Measurements from ENCODE around the gene MUC13.

The MUC13 gene

GRCh38 chr3:124941771-124942170 lies 7.2 kb upstream of the MUC13 start:
- no peak for DNase-seq

- no peak for DNase-seq
Measured at GRCh38 chr3:124939661-124940060, 5.1 kb upstream of the MUC13 start.

- no peak for DNase-seq
Measured at GRCh38 chr3:124938896-124939295, 4.3 kb upstream of the MUC13 start.

GRCh38 chr3:124937049-124937448 lies 2.5 kb upstream of the MUC13 start:
- no peak for DNase-seq

- DNase-seq, result no peak
Measured at GRCh38 chr3:124935794-124936542, 1.4 kb upstream of the MUC13 start.

- DNase-seq, result no peak
Measured at GRCh38 chr3:124935264-124935663, 713 bp upstream of the MUC13 start.

GRCh38 chr3:124928333-124929202 lies 6.0 kb downstream of the MUC13 start:
- peak; percentile 35 for DNase-seq

GRCh38 chr3:124927574-124928045 lies 6.9 kb downstream of the MUC13 start:
- no peak for DNase-seq

GRCh38 chr3:124926426-124927101 lies 8.0 kb downstream of the MUC13 start:
- no peak for DNase-seq

- DNase-seq, result no peak
Measured at GRCh38 chr3:124924741-124925140, 9.8 kb downstream of the MUC13 start.

- no peak for DNase-seq
Measured at GRCh38 chr3:124923833-124924232, 10.7 kb downstream of the MUC13 start.

- no peak for DNase-seq
Measured at GRCh38 chr3:124920718-124921117, 13.8 kb downstream of the MUC13 start.

GRCh38 chr3:124919756-124920155 lies 14.8 kb downstream of the MUC13 start:
- no peak for DNase-seq

- DNase-seq, result no peak
Measured at GRCh38 chr3:124918524-124918923, 16.0 kb downstream of the MUC13 start.

- no peak for DNase-seq
Measured at GRCh38 chr3:124916837-124917409, 17.6 kb downstream of the MUC13 start.

- DNase-seq, result no peak
Measured at GRCh38 chr3:124915254-124915653, 19.3 kb downstream of the MUC13 start.

GRCh38 chr3:124907957-124908356 lies 26.6 kb downstream of the MUC13 start:
- no peak for DNase-seq

- DNase-seq, result no peak
Measured at GRCh38 chr3:124904835-124905492, 29.6 kb downstream of the MUC13 start.

- no peak for DNase-seq
Measured at GRCh38 chr3:124903896-124904834, 30.4 kb downstream of the MUC13 start.

GRCh38 chr3:124896824-124897526 lies 37.6 kb downstream of the MUC13 start:
- no peak for DNase-seq

- no peak for DNase-seq
Measured at GRCh38 chr3:124895756-124896155, 38.8 kb downstream of the MUC13 start.
